DMS79 (cell line): ENCODE data around the gene OOSP4A.

Source experiments
- DNase-seq: peaks from one replicate; lab custom pipeline; 2025; lab: John Stamatoyannopoulos, UW

OOSP4A gene

GRCh38 chr11:59963733-59964132 is at the start of gene OOSP4A:
Gene OOSP4A, plus strand, starts transcription at chr11:59964033. Its CDS starts 0 bp downstream, at chr11:59964033.
- DNase-seq: no peak

- no peak for DNase-seq
Measured at GRCh38 chr11:59918480-59918879, 45.4 kb upstream of the OOSP4A start.

- no peak for DNase-seq
Measured at GRCh38 chr11:59918987-59919589, 44.7 kb upstream of the OOSP4A start.

- no peak for DNase-seq
Measured at GRCh38 chr11:59923813-59924212, 40.0 kb upstream of the OOSP4A start.

- DNase-seq: no peak
Measured at GRCh38 chr11:59931688-59932087, 32.1 kb upstream of the OOSP4A start.

- DNase-seq: no peak
Measured at GRCh38 chr11:59938132-59938531, 25.7 kb upstream of the OOSP4A start, which contains the start of gene OOSP1. Gene OOSP1, plus strand, starts transcription at chr11:59938432. Its CDS starts 23 bp downstream, at chr11:59938455.

- no peak for DNase-seq
Measured at GRCh38 chr11:59938718-59939117, 25.1 kb upstream of the OOSP4A start.

GRCh38 chr11:59939482-59939881 is 24.4 kb upstream of the OOSP4A start:
- no peak for DNase-seq

- no peak for DNase-seq
Measured at GRCh38 chr11:59941091-59941490, 22.7 kb upstream of the OOSP4A start.

GRCh38 chr11:59943997-59944714 is 19.7 kb upstream of the OOSP4A start:
- DNase-seq: no peak

- DNase-seq: no peak
Measured at GRCh38 chr11:59944720-59945119, 19.1 kb upstream of the OOSP4A start.

- no peak for DNase-seq
Measured at GRCh38 chr11:59953463-59954218, 10.2 kb upstream of the OOSP4A start.

- no peak for DNase-seq
Measured at GRCh38 chr11:59954219-59954847, 9.5 kb upstream of the OOSP4A start.

GRCh38 chr11:59957094-59957493 is 6.7 kb upstream of the OOSP4A start:
- no peak for DNase-seq

GRCh38 chr11:59960502-59961381 is 3.1 kb upstream of the OOSP4A start:
- DNase-seq: no peak

- no peak for DNase-seq
Measured at GRCh38 chr11:59962107-59962482, 1.7 kb upstream of the OOSP4A start.

- DNase-seq: no peak
Measured at GRCh38 chr11:59965424-59965823, 1.6 kb downstream of the OOSP4A start.

- no peak for DNase-seq
Measured at GRCh38 chr11:59966201-59966600, 2.4 kb downstream of the OOSP4A start.

GRCh38 chr11:59967677-59968394 is 4.0 kb downstream of the OOSP4A start:
- DNase-seq: no peak

GRCh38 chr11:59968395-59968783 is 4.6 kb downstream of the OOSP4A start:
- DNase-seq: no peak

- no peak for DNase-seq
Measured at GRCh38 chr11:59973097-59973496, 9.3 kb downstream of the OOSP4A start.
